Cardiac atrium fibroblast (primary cell): Measurements from ENCODE around the gene IGFBP1. TPM values are rescaled to one million over a fixed set of nuclear protein-coding genes. Genes with fewer than 3 reads are reported as not detected.

Experiments
- total RNA-seq: library from RNA; depleted of rRNA; stranded (reverse); fragments of >200 nt; gene quantifications from 2 replicates; pipeline ENCODE4 v1.2.3, GENCODE V29; 2015

The IGFBP1 gene
- 5.8 and 12.8 TPM in 2 replicates for total RNA-seq

DNA sequence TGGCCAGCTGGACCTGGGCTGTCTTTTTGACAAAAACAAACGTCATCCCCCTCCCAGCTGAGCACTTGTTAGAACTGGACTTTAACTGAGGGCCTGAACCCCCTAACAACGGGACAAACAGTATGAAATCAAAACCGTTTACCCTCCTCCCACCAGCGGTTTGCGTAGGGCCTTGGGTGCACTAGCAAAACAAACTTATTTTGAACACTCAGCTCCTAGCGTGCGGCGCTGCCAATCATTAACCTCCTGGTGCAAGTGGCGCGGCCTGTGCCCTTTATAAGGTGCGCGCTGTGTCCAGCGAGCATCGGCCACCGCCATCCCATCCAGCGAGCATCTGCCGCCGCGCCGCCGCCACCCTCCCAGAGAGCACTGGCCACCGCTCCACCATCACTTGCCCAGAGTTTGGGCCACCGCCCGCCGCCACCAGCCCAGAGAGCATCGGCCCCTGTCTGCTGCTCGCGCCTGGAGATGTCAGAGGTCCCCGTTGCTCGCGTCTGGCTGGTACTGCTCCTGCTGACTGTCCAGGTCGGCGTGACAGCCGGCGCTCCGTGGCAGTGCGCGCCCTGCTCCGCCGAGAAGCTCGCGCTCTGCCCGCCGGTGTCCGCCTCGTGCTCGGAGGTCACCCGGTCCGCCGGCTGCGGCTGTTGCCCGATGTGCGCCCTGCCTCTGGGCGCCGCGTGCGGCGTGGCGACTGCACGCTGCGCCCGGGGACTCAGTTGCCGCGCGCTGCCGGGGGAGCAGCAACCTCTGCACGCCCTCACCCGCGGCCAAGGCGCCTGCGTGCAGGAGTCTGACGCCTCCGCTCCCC, at the start of gene IGFBP1:
Gene IGFBP1, plus strand, starts transcription at position 304 of the 808 bp plus-strand sequence. Its CDS starts 165 bp downstream, at position 469.

DNA sequence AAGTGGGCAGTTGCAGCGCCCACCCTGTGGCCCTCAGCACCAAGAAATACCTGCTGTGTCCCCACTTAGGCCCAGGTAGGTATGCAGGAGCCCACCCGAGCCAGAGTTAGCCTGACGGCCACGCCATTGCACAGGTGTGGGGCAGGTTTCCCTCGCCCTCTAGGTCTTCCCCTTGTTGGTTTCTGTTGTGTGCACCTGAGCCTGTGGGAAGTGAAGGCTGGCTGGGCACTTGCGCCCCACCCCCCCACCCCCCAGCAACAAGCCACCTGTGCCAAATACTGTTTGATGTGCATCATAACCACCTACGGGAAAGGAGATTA, 15.3 kb upstream of the IGFBP1 start, which contains the start of gene CCDC201:
Gene CCDC201, minus strand, starts transcription at position 48 of the 320 bp plus-strand sequence. CDS start 75 bp downstream, outside the sequence.

DNA sequence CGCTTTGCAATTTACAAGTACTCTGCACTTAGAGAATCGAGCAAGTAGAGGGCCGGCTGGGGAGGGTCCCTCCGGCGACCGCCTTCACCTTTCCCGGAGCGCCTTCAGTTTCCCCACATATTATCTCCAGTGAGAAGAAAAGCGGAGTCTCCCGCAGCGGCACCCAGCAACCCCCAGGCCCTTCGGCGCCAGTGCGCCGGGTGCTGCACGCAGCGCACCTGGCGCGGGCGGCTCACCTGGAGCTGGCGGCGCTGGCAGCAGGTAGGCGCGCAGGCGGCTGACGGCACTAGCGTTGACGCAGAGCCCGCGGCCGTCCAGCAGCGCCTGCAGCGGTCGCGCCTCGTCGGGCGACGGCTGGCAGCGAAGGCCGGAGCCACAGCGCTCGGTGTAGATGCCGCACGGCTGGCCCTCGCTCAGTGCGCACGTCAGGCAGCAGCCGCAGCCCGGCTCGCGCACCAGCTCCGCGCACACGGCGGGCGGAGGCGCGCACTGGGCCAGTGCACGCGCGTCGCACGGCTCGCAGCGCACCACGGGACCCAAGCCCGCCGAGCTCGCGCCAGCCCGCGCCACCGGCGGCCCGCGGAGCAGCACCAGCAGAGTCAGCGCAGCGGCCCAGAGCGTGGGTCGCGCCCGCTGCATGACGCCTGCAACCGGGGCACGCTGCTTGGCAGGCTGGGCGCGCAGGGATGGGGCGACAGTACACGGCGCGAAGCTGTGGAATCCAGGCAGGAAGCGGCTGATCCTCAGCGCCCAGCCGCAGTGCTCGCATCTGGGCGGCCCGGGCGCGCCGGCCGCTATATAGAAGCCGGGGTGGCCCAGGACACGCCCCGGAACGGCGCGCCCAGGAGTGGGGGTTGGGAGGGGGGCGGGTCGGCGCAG, 32.5 kb downstream of the IGFBP1 start, which contains the start of gene IGFBP3:
Gene IGFBP3, minus strand, starts transcription at position 771 of the 879 bp plus-strand sequence. Its CDS starts 132 bp downstream, at position 639.

Other genes with a start within 250 kb of the IGFBP1 start
- gene CCDC201, start 15.4 kb upstream of the IGFBP1 start, total RNA-seq = not detected in 2 replicates
- gene IGFBP3, start 32.8 kb downstream of the IGFBP1 start, total RNA-seq = 290 and 686 TPM in 2 replicates